Prostate gland (tissue), 2 donors: ENCODE data around the gene ITIH5. TPM values are rescaled to one million over a fixed set of nuclear protein-coding genes. Genes with fewer than 3 reads are reported as not detected.

Experiments
- DNase-seq: peaks from one replicate; pipeline ENCODE4 v3.0.0-alpha.2; 2019; ENCODE audit warnings: low spot score
- H3K27ac ChIP-seq, 2 donors: fragments of 200-600 bp; sonication (generic); 2 replicates each; pipeline ENCODE4 v1.5.1; 2017 to 2019
- H3K27me3 ChIP-seq: fragments of 200-600 bp; sonication (generic); replicated peaks from 2 replicates; pipeline ENCODE4 v1.5.1; 2019; ENCODE audit not compliant: insufficient read depth
- H3K36me3 ChIP-seq, 2 donors: fragments of 200-600 bp; sonication (generic); 1 replicate in 1 of 2; 2 replicates in 1 of 2; pipeline versions ENCODE4 v1.5.1 to v1.8.1; 2017 to 2019
- H3K4me1 ChIP-seq: fragments of 200-600 bp; sonication (generic); replicated peaks from 2 replicates; pipeline ENCODE4 v1.5.1; 2019
- H3K4me3 ChIP-seq, 2 donors: fragments of 200-600 bp; sonication (generic); 2 replicates each; pipeline ENCODE4 v1.5.1; 2017 to 2019
- H3K9me3 ChIP-seq: fragments of 200-600 bp; sonication (generic); 2 replicates; pipeline ENCODE4 v1.5.1; 2017
- POLR2A ChIP-seq: fragments of 450-650 bp; IDR thresholded peaks from one replicate; pipeline ENCODE4 v1.6.1; 2016; ENCODE audit warnings: antibody characterized with exemption, mild to moderate bottlenecking
- POLR2AphosphoS5 ChIP-seq: sonication (generic); formaldehyde crosslinking; IDR thresholded peaks from one replicate; pipeline ENCODE4 v1.6.1; 2017; ENCODE audit warnings: antibody characterized with exemption
- WGBS: methylation state at CpG from one replicate; pipeline ENCODE4 v1.1.5; 2018; 5-methylcytosine and 5-hydroxymethylcytosine counted together
- intact Hi-C: fragments of 100-400 bp; cut with DNase I; formaldehyde crosslinking; loops from one replicate; pipeline ENCODE4 v1.14.2; 2022
- total RNA-seq, 2 donors: library from RNA; depleted of rRNA; stranded (reverse); fragments of >200 nt; gene quantifications; one replicate each; pipeline ENCODE4 v1.1.0, GENCODE V29; 2016
- TF ChIP-seq, protein P1 (sequence below), 4 experiments: fragments of 200-600 bp in 2 of 4; fragments of 450-650 bp in 2 of 4; sonication (generic) in 2 of 4; IDR thresholded peaks; 1 replicate in 3 of 4; 2 replicates in 1 of 4; pipeline ENCODE4 v1.5.1; 2016 to 2019; ENCODE audit warnings: antibody characterized with exemption in 4 of 4, mild to moderate bottlenecking in 2 of 4, moderate library complexity in 2 of 4

ITIH5 gene
- total RNA-seq, 2 donors from 2014 or later = 13.5 to 42.0 TPM

DNA sequence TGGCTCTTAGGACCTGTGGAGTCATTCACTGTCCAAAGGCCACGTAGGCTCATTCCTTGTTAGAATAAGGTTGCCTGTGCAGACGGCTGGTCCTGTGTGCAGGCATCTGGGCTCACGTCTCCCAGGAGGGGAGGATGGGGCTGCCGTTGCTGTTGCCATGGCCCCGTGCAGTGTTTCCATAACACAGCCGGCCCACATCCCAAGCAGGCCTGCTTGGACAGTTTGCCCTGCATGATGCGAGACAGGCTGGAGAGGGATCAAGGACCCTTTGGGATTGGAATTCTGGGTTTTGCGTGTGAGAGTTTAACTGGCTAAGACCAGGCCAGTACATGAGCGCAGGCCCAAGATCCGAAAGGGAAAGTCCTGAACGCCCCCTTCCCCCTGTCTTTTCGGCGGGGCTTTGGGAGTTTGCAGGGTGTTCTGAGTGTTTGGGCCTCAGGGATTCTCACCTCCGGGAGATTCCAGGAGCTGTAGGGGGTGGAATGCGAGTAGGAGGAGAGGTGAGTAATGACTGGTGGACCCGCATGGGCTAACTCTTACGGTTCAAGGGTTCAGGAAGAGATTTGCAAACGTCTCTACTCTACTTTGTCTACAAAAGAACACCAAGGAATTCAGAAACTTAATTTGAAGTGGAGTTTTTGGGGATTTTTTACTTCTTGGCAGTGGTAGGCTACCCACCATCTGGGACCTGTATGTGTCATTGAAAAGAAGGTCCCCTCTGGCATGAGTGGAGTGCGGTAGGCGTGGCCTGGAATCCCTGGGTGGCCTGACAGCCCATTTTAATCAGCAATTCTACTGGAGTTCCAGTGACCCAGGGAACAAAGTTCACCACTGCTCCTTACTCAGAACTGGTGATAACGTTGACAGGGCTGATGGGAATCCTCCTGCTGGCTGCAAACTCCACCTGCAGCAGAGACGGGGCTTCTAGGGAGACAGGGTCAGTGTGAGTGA, 125.4 kb downstream of the ITIH5 start:
- Histone ChIP-seq H3K9me3 (no peaks in the 10 kb centered on the region), H3K27me3 (no peaks in the 10 kb centered on the region), H3K4me1 (no peaks in the 10 kb centered on the region), H3K4me3 (no peak overlapping the region), H3K27ac (no peak overlapping the region), H3K36me3 (no peaks in the 10 kb centered on the region)
- WGBS = 60% methylated on average over 22 of the region's 22 CpGs
- TF ChIP-seq POLR2A = no peak
- TF ChIP-seq, protein P1, sequence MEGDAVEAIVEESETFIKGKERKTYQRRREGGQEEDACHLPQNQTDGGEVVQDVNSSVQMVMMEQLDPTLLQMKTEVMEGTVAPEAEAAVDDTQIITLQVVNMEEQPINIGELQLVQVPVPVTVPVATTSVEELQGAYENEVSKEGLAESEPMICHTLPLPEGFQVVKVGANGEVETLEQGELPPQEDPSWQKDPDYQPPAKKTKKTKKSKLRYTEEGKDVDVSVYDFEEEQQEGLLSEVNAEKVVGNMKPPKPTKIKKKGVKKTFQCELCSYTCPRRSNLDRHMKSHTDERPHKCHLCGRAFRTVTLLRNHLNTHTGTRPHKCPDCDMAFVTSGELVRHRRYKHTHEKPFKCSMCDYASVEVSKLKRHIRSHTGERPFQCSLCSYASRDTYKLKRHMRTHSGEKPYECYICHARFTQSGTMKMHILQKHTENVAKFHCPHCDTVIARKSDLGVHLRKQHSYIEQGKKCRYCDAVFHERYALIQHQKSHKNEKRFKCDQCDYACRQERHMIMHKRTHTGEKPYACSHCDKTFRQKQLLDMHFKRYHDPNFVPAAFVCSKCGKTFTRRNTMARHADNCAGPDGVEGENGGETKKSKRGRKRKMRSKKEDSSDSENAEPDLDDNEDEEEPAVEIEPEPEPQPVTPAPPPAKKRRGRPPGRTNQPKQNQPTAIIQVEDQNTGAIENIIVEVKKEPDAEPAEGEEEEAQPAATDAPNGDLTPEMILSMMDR (IDR thresholded peaks at IDR 0.05) = no peak
- TF ChIP-seq POLR2AphosphoS5 = no peak
- DNase-seq = no peak
- intact Hi-C loops = loop anchor here (5.0 kb wide), 1 partner anchor 126 kb away; the partner anchor contains the start of gene ITIH5

DNA sequence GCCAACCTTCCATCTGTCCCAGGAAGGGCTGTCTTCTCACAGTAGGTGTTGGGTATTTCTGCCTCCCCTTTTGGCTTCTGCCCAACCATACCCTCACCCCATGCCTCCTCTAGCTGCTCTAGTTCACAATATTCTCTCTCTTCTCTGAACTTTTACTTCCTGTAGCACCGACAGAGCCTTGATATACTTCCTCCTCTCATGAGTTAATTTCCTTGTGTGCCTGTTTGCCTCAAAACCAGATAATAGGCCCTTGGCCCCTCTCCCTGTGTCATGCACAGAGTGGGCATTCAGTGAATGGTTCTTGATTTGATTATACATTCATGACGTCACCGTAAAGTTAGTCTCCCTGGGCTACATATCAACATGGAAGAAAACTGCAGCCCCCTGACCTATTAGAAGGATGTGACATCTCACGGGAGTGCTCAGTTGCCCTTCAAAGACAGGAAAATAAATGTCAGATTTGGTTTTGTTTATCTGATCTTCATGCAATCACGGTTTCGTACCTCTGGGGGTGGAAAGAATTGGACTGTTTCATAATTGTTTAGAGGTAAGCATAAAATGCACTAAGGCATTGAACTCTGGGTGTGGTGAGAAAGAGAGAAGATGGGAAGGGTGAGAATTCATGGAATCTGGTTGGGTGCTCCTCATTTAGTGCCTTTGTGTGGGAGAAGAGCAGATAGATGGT, 127.7 kb downstream of the ITIH5 start:
- Histone ChIP-seq H3K27me3 (no peaks in the 10 kb centered on the region), H3K4me1 (no peaks in the 10 kb centered on the region), H3K4me3 (no peak overlapping the region), H3K9me3 (no peaks in the 10 kb centered on the region), H3K27ac (no peak overlapping the region), H3K36me3 (no peaks in the 10 kb centered on the region)
- intact Hi-C loops = no loop called here
- TF ChIP-seq, protein P1 (IDR thresholded peaks at IDR 0.05) = no peak
- TF ChIP-seq POLR2AphosphoS5 (no peak), POLR2A (no peak)
- DNase-seq = no peak
- WGBS = 71% methylated on average over 6 of the region's 6 CpGs

DNA sequence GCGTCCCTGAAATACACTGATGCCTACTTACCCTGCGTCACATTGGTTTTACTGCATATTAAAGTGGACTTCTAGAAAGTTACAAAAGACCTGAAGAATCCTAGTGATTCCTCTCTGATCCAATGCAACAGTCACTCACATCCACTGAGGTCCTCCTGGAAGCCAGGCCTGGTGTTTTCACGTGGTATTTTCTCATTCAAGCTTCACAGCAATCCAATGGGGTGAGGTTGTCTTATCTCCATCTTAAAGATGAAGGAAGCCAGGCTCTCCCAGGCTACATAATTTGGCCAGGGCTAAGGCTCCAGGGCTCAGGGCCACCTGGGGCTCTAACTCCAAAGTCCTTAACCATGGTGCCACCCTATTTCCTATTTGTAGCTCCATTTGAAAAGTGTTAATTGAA, 129.6 kb downstream of the ITIH5 start:
- no peaks in the 10 kb centered on the region for H3K27me3 ChIP-seq
- H3K4me3 ChIP-seq = no peak overlapping the region
- no peak for DNase-seq
- H3K4me1 ChIP-seq = no peaks in the 10 kb centered on the region
- intact Hi-C loops = no loop called here
- H3K36me3 ChIP-seq = no peaks in the 10 kb centered on the region
- no peaks in the 10 kb centered on the region for H3K9me3 ChIP-seq
- TF ChIP-seq POLR2A = no peak
- TF ChIP-seq, protein P1 (IDR thresholded peaks at IDR 0.05) = no peak
- no peak for TF ChIP-seq POLR2AphosphoS5
- 87% methylated on average over 3 of the region's 3 CpGs for WGBS
- no peak overlapping the region for H3K27ac ChIP-seq

DNA sequence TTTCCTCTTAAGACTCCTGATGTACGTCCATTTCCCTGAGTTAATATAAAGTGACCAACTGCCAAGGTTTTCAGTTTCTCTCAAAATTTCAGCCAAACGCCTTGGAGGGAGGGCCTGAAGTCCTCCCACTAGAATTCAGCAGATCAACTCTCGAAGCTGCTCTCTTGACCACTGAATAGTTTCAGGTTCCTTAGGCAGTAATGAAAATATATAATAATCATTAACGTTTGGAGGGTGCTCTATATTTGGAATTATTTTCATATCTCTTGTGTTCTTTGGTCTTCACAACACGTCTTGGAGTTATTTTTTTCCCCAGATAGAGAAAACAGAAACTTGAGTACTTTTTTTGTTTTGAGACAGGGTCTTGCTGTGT, 132.3 kb downstream of the ITIH5 start:
- WGBS = 81% methylated on average over 5 of the region's 5 CpGs

More for the DNA sequence above, 132.3 kb downstream of the ITIH5 start:
- no peaks in the 10 kb centered on the region for H3K9me3 ChIP-seq
- no peak overlapping the region for H3K4me3 ChIP-seq
- peaks cover under 1% of the 10 kb centered on the region for H3K27me3 ChIP-seq
- no peaks in the 10 kb centered on the region for H3K4me1 ChIP-seq
- H3K27ac ChIP-seq = no peak overlapping the region
- TF ChIP-seq POLR2A (no peak), POLR2AphosphoS5 (no peak)
- TF ChIP-seq, protein P1 (IDR thresholded peaks at IDR 0.05) = no peak
- DNase-seq = no peak
- no peaks in the 10 kb centered on the region for H3K36me3 ChIP-seq
- intact Hi-C loops = no loop called here
